ENCODE results near the gene PTPRA.

Gene PTPRA

DNA sequence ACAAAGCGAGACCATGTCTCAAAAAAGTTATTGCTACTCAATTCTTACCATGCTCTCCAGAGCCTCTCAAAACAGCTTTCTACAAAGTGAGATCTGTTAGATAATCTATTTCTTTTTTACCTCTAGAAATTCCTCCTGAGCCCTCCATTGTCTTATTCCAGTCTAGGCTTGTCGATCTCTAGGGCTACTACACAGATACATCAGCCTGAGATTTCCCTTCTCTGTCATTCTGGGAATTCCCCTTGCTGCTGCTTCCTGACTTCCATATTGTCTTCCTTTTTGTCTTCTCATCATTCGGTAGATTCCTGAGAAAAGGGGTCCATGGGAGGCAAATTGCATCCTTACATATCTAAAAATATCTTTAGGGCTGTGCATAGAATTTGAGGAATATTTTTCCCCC is 94.6 kb downstream of the PTPRA start:
- no peak overlapping the region for H3K4me3 ChIP-seq (replicated peaks in 1 of 2; ENCODE audit: low read depth in 2 of 2, low read length in 2 of 2)
- no peak for DNase-seq (ENCODE audit: low read depth in 2 of 2)
- no peak for TF ChIP-seq CTCF (IDR thresholded peaks at IDR 0.05; ENCODE audit: low read depth, low read length)

- no peak for TF ChIP-seq CTCF (IDR thresholded peaks at IDR 0.05; ENCODE audit: low read depth, low read length)
- no peak overlapping the region for H3K4me3 ChIP-seq (replicated peaks in 1 of 2; ENCODE audit: low read depth in 2 of 2, low read length in 2 of 2)
- peak in 1 of 2 donors; percentile 47 for DNase-seq (ENCODE audit: low read depth in 2 of 2)
These were observed 98.8 kb downstream of the PTPRA start for GRCh38 chr20:2972126-2972525.

GRCh38 chr20:2973574-2973973 is 100.3 kb downstream of the PTPRA start:
- H3K4me3 ChIP-seq (replicated peaks in 1 of 2; ENCODE audit: low read depth in 2 of 2, low read length in 2 of 2), result no peak overlapping the region
- TF ChIP-seq CTCF (IDR thresholded peaks at IDR 0.05; ENCODE audit: low read depth, low read length), result no peak
- DNase-seq (ENCODE audit: low read depth in 2 of 2), result no peak

DNA sequence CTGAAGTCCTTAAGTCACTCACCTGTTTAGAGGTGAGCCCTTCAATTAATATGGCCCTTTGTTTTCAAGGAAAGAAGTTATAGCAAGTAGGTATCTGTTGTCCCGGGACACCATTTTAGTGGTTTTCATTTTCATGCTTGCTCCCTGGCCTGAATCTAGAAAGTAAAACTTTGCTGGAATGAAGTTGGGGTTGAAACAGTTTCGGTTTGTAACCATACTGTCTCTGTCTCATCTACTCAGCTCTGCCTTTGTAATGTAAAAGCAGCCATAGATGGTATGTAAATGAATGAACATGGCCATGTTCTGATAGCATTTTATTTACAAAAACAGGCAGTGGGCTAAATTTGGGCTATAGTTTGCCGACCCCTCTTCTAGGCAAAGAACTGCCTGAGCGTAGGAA is 105.2 kb downstream of the PTPRA start:
- DNase-seq (ENCODE audit: low read depth in 2 of 2), result no peak
- H3K4me3 ChIP-seq (replicated peaks in 1 of 2; ENCODE audit: low read depth in 2 of 2, low read length in 2 of 2), result no peak overlapping the region
- no peak for TF ChIP-seq CTCF (IDR thresholded peaks at IDR 0.05; ENCODE audit: low read depth, low read length)

- no peak for TF ChIP-seq CTCF (IDR thresholded peaks at IDR 0.05; ENCODE audit: low read depth, low read length)
- no peak for DNase-seq (ENCODE audit: low read depth in 2 of 2)
- H3K4me3 ChIP-seq (replicated peaks in 1 of 2; ENCODE audit: low read depth in 2 of 2, low read length in 2 of 2), result no peak overlapping the region
These were observed 108.4 kb downstream of the PTPRA start for GRCh38 chr20:2981646-2982045.

DNA sequence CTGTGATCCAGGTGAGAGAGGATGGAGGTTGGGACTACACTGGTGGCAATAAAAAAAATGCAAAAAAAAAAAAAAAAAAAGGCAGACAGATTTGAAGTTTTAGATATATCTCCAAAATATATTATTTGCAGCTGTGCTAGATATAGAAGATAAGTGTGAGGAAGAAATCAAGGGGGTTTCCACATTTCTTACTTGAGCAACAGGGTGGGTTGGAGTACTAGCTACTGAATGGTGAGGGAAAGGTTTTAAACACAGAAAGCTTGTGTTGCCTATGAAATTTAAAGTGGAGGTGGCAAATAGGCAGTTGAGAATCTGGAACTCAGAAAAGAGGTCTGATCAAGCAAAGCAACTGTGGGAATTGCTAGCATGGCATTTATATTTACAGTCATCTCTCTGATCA is 110.2 kb downstream of the PTPRA start:
- DNase-seq (ENCODE audit: low read depth in 2 of 2), result no peak
- no peak for TF ChIP-seq CTCF (IDR thresholded peaks at IDR 0.05; ENCODE audit: low read depth, low read length)
- no peak overlapping the region for H3K4me3 ChIP-seq (replicated peaks in 1 of 2; ENCODE audit: low read depth in 2 of 2, low read length in 2 of 2)

- DNase-seq (ENCODE audit: low read depth in 2 of 2), result no peak
- TF ChIP-seq CTCF (IDR thresholded peaks at IDR 0.05; ENCODE audit: low read depth, low read length), result no peak
- no peak overlapping the region for H3K4me3 ChIP-seq (replicated peaks in 1 of 2; ENCODE audit: low read depth in 2 of 2, low read length in 2 of 2)
These were observed 110.8 kb downstream of the PTPRA start for GRCh38 chr20:2984028-2984501.

All from cardiac fibroblast (primary cell).